ENCODE data around the gene MUC5B.

Gene MUC5B

GRCh38 chr11:1267441-1268100 lies 44.7 kb downstream of the MUC5B start:
- DNase-seq (ENCODE audit: low spot score) = no peak

DNA sequence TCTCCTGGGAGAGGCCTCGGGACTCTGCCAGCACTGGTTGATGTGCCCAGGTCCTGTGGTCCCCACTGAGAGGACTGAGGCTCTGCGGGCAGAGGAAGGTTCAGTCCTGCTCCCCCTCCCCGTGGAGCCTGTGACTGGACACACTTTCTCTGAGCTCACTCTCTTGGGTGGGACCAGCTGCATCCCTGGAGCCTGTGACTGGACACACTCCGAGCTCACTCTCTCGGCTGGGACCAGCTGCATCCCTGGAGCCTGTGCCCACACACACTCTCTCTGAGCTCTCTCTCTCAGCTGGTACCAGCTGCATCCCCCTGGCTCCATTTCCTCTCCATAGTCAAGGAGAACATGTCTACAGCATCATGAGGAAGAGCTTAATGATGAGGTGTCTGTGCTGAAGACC lies 47.1 kb downstream of the MUC5B start:
- no peak for DNase-seq (ENCODE audit: low spot score)

DNA sequence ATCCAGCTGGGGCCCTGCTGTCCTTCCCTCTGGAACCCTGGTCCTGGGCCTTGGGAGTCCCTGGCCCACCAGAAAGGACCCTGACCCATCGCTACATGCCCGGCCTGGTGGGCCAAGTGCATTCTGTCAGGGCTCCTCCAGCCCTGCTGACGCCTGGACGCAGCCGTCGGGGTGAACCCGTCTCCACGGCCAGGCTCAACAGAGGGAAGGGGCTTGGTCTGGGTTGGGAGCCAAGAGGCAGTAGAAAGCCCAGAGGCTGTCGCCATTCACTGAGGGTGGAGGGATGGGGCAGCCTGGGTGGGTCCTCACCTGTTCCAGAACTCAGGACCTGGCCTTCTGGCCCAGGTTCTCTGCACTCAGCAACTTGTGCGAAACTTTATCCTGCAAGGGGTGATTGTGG lies 47.6 kb downstream of the MUC5B start:
- DNase-seq (ENCODE audit: low spot score) = no peak

- DNase-seq (ENCODE audit: low spot score) = no peak
Measured at GRCh38 chr11:1271002-1271401, 48.1 kb downstream of the MUC5B start.

DNA sequence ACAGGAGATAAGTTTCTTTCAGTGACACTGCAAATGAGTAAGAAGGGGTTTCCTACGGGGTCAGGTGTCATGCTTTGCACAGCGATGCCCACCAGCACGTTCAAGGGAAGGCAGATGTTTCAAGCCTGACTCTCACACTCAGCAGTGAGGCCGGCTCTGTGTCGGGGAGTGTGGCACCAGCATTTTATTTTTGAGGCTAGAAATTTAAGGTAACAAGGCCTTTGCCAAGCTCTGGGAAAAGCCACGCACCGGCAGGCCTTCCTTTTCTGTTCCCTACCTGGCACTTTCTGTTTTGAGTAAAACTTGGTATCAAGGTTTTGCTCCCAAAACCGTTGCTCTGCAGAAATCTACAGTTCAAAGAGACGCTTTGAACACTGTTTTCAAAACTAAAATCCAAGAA lies 48.5 kb downstream of the MUC5B start:
- DNase-seq (ENCODE audit: low spot score) = no peak

DNA sequence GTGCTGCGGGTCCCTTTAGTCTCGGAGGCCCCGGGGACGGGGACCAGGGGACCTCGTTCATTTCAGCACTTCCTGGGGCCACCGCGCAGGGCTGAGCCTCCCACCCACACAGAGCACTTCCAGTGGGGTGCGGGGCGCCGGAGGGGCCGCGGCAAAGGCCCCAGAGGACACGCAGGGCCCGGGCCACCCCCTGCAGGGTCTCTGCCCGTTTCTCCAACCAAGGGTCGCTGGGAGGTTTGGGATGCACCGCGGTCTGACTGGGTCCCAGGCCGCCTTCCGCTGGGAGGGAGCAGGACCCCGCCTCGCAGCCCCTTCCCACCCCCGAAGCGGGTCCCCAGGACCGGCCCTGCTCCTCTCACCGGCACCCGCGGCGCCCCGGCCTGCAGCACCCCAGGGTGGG lies 49.1 kb downstream of the MUC5B start:
- no peak for DNase-seq (ENCODE audit: low spot score)

DNA sequence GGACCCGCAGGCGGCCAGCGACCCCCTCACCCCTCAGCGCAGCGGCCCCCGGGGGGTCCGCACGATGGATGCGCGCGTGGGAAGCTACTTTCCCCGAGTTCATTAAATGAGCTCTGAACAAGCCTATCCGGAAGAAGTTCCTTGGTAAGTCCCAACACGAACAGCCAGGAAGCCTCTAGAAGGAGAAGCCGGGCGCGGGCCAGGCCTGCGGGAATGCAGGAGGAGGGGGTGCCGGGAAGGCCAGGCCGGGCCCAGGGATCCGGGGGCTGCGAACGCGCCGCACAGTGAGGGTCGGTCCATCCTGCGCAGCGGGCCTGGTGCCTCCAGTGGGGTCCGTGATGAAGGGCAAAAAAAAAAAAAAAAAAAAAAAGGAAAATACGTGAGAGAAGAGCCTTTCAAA lies 49.7 kb downstream of the MUC5B start:
- no peak for DNase-seq (ENCODE audit: low spot score)

DNA sequence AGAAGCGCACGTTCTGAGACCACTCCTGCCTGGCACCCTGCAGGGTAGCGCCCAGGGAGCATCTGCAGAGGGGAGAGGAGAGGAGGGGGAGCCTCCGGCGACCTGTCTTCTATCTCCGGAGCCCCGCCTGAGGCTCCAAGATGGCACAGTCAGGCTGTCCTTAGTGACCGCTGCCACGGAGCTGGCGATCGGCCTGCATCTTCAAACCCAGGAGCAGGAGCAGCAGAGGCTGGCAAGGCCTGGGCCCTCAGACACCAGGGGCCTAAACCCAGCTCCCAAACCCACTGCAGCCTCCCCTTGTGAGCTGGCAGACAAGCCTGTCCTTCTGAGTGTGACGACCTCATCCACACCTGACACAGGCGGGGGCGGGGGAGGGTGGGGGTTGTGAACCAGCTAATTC lies 51.6 kb downstream of the MUC5B start:
- no peak for DNase-seq (ENCODE audit: low spot score)

DNA sequence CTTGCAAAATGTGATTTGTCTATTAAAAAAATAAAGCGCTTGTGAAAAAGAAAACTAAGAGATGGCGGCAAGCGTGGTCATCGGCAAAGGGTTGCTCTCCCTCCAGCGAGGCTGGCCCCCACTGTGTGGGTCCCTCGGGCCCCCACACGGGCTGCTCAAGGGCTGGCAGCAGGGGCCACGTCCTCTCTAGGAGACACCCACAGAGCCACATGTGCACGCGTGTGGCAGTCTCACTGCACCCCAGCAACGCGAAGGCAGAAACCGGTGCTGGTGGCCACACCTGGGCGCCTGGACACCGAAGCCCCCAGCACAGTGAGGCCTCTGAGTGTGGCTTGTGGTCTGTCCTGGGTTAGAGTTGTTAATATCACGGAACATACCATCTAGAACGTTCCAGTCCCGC lies 52.2 kb downstream of the MUC5B start:
- no peak for DNase-seq (ENCODE audit: low spot score)

- no peak for DNase-seq (ENCODE audit: low spot score)
Measured at GRCh38 chr11:1276041-1276790, 53.4 kb downstream of the MUC5B start.

GRCh38 chr11:1276866-1277615 lies 54.2 kb downstream of the MUC5B start:
- no peak for DNase-seq (ENCODE audit: low spot score)

DNA sequence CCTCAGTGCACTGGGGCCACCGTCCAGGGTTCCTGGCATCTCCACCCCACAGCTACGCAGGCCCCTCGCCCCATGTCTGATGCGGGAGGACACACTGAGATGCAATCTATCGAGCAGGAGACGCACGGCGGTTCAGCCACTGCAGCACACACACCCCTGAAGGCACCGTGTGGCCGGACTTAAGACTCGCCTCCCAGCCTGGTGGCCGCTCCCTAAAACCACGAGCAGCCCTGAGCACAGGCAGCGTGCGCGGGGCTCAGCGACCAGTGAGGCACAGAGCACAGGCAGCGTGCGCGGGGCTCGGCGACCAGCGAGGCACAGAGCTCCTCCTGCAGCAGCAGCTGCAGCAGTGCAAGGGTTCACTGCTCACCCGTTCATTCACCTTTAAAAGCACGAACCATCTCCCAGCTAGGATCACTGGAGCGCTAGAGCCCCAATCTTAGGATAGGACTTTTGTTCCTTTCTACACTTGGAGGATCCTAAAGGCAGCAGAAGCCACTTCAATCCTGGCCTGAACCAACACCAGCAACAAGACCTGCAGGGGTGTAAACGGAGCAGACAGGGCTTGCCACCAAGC lies 55.2 kb downstream of the MUC5B start:
- DNase-seq (ENCODE audit: low spot score) = no peak

GRCh38 chr11:1278766-1279673 lies 56.2 kb downstream of the MUC5B start:
- DNase-seq (ENCODE audit: low spot score) = no peak

- no peak for DNase-seq (ENCODE audit: low spot score)
Measured at GRCh38 chr11:1279674-1280055, 56.8 kb downstream of the MUC5B start.

DNA sequence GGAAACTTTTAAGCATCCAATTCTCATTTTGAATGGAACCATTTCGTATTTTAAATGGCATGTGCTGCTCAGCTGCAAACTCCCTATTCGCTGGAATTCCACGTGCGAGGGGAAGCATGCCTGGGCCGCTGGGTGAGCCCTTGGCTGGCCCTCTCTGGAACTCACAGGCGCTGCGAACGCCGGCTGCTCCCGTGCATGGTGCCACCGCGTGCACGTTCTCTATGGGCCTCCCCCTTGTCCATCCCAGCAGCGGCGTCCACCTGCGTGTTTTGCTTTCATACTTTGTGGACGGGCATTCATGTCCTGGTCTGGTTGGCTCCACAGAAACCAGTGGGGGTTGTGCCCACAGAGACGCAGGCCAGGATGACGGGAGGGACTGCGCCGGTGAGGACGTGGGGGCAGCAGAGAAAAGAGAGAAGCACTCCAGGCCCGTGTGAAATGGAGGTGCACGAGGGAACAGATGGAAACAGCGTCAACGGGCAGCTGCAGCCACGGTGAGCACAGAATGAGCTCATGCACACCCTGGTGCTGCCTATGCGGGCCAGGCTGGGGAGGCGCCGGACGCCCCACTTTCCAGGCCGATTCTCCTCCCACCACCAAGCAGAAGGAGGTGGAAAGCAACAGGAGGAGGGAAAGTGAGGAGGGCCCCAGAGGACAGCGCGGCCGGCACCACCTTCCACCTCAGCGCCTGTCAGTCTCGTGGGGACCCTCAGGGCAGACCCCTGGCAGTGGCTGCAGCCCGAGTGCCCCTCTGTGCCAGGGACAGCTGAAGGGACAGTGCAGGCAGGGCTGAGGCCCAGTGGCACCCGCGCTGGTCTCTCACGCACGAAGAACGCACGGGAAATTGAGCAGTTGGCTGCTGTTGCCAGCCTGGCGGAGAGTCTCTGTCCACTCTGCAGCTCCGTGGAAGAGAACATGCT lies 57.5 kb downstream of the MUC5B start:
- no peak for DNase-seq (ENCODE audit: low spot score)

DNA sequence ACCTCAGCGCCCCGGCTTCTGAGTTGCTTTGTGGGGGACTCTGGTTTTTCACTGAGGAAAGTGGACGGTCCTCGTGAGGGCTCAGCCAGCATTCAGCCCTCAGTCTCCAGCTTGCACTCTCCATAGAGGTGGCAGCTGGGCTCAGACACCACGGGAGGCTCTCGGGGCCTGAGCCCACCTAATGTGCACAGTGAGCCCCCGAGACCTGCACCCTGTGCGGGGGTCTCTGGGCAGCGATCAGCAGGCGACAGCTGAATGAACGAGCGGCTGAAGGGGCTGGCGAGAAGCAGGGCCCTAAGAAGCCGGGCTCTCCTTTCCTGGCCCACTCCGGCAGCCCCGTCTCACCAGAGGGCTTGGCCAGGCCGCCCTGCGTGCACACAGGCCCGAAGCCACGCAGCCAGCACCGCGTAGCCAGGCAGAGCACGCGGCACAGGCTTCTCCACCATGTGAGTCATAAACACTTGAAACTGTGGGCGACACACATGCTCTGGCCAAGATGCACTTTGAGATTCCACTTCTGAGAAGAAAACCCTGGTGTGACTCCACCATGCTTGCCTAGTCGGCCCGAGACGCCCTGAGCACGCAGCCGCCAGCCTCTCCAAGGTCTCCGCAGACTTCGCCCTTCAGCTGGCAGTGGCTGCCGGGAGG lies 58.6 kb downstream of the MUC5B start:
- no peak for DNase-seq (ENCODE audit: low spot score)

DNA sequence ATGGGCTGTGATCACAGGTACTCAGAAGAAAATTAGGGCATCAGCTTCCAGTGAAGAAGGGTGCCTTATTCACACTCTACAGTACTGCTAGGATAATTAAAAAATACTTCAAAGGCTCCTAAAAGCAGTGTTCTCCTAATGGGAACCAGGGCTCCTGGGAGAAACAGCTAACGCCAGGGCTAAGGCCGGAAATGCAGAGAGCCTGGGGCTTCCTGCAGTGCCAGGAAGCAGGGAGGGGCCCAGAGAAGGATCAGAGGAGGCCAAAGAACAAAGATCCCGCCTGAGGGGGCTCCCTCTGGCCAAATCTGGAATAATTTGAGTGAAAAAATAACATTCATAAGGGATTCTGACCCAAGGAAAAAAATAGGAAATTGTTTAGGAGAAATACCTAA lies 59.1 kb downstream of the MUC5B start:
- peak; percentile 11 for DNase-seq (ENCODE audit: low spot score)

- no peak for DNase-seq (ENCODE audit: low spot score)
Measured at GRCh38 chr11:1283091-1283511, 60.2 kb downstream of the MUC5B start.

GRCh38 chr11:1283906-1284305 lies 61.0 kb downstream of the MUC5B start:
- DNase-seq (ENCODE audit: low spot score) = no peak

GRCh38 chr11:1285316-1285744 lies 62.5 kb downstream of the MUC5B start:
- no peak for DNase-seq (ENCODE audit: low spot score)

All from COLO829 (cell line).